KMS-11 (cell line): Measurements from ENCODE around the gene DRC7.

ENCODE experiments used
- H2AFZ ChIP-seq: fragments of 200-600 bp; sonication (generic); 2 replicates; pipeline ENCODE4 v1.6.1; 2016; ENCODE audit warnings: antibody characterized with exemption, mixed run types, low read depth
- H3K27ac ChIP-seq: fragments of 200-600 bp; sonication (generic); 2 replicates; pipeline ENCODE4 v1.6.1; 2016; ENCODE audit warnings: mild to moderate bottlenecking, mixed run types
- H3K27me3 ChIP-seq: fragments of 200-600 bp; sonication (generic); 2 replicates; pipeline ENCODE4 v1.6.1; 2017; ENCODE audit warnings: mild to moderate bottlenecking, low read depth, mixed run types, moderate library complexity; ENCODE audit not compliant: insufficient read depth
- H3K36me3 ChIP-seq: fragments of 200-600 bp; sonication (generic); 2 replicates; pipeline ENCODE4 v1.6.1; 2017; ENCODE audit warnings: mild to moderate bottlenecking, mixed run types; ENCODE audit not compliant: insufficient read depth
- H3K4me1 ChIP-seq: fragments of 200-600 bp; sonication (generic); 2 replicates; pipeline ENCODE4 v1.6.1; 2016; ENCODE audit warnings: mild to moderate bottlenecking, low read depth, mixed run types; ENCODE audit not compliant: poor library complexity, severe bottlenecking
- H3K4me2 ChIP-seq: fragments of 200-600 bp; sonication (generic); 2 replicates; pipeline ENCODE4 v1.7.0; 2016; ENCODE audit warnings: mild to moderate bottlenecking, mixed run types
- H3K4me3 ChIP-seq: fragments of 200-600 bp; sonication (generic); IDR thresholded peaks from 2 replicates; pipeline ENCODE4 v1.6.1; 2017; ENCODE audit warnings: low read depth, low read length, mixed read lengths; ENCODE audit not compliant: insufficient read depth
- H3K79me2 ChIP-seq: fragments of 200-600 bp; sonication (generic); 2 replicates; pipeline ENCODE4 v1.6.1; 2016; ENCODE audit warnings: low read depth, mixed run types; ENCODE audit not compliant: insufficient read depth
- H3K9ac ChIP-seq: fragments of 200-600 bp; sonication (generic); 2 replicates; pipeline ENCODE4 v1.6.1; 2016; ENCODE audit warnings: mild to moderate bottlenecking, mixed run types
- H4K20me1 ChIP-seq: fragments of 200-600 bp; sonication (generic); 2 replicates; pipeline ENCODE4 v1.6.1; 2016; ENCODE audit warnings: mild to moderate bottlenecking, mixed run types; ENCODE audit not compliant: insufficient read depth
- CTCF ChIP-seq: fragments of 200-600 bp; sonication (generic); conservative IDR thresholded peaks from 2 replicates; pipeline ENCODE4 v1.6.1; 2017; ENCODE audit warnings: low read depth, mild to moderate bottlenecking, antibody characterized with exemption, low read length, moderate library complexity, mixed read lengths

DRC7 gene

GRCh38 chr16:57753448-57754353 is 59.1 kb downstream of the DRC7 start:
- no peaks in the 10 kb centered on the region for H3K36me3 ChIP-seq
- H3K27ac ChIP-seq, result no peak overlapping the region
- H3K4me3 ChIP-seq, result no peak overlapping the region
- H3K79me2 ChIP-seq, result no peaks in the 10 kb centered on the region
- H3K4me1 ChIP-seq, result peaks cover 7% of the 10 kb centered on the region
- no peak for TF ChIP-seq CTCF
- H3K4me2 ChIP-seq, result no peak overlapping the region
- H4K20me1 ChIP-seq, result no peaks in the 10 kb centered on the region
- no peak overlapping the region for H2AFZ ChIP-seq
- no peak overlapping the region for H3K9ac ChIP-seq
- no peaks in the 10 kb centered on the region for H3K27me3 ChIP-seq

- Histone ChIP-seq H3K9ac (no peak overlapping the region), H2AFZ (no peak overlapping the region), H3K36me3 (no peaks in the 10 kb centered on the region), H3K27ac (no peak overlapping the region), H3K27me3 (no peaks in the 10 kb centered on the region), H4K20me1 (no peaks in the 10 kb centered on the region), H3K4me1 (peaks cover 7% of the 10 kb centered on the region), H3K4me3 (no peak overlapping the region), H3K4me2 (no peak overlapping the region), H3K79me2 (no peaks in the 10 kb centered on the region)
- TF ChIP-seq CTCF, result no peak
Observed at GRCh38 chr16:57754354-57755060, 59.9 kb downstream of the DRC7 start.

GRCh38 chr16:57755061-57755684 is 60.6 kb downstream of the DRC7 start:
- H3K36me3 ChIP-seq, result no peaks in the 10 kb centered on the region
- H4K20me1 ChIP-seq, result no peaks in the 10 kb centered on the region
- no peaks in the 10 kb centered on the region for H3K27me3 ChIP-seq
- no peak overlapping the region for H3K4me3 ChIP-seq
- no peak overlapping the region for H3K27ac ChIP-seq
- H3K4me2 ChIP-seq, result no peak overlapping the region
- H3K4me1 ChIP-seq, result peaks cover 7% of the 10 kb centered on the region
- H3K79me2 ChIP-seq, result no peaks in the 10 kb centered on the region
- H3K9ac ChIP-seq, result no peak overlapping the region
- no peak for TF ChIP-seq CTCF
- H2AFZ ChIP-seq, result no peak overlapping the region

- no peak for TF ChIP-seq CTCF
- Histone ChIP-seq H3K4me1 (peaks cover 7% of the 10 kb centered on the region), H3K79me2 (no peaks in the 10 kb centered on the region)
Observed at GRCh38 chr16:57755726-57756423, 61.3 kb downstream of the DRC7 start.

More at GRCh38 chr16:57755726-57756423, 61.3 kb downstream of the DRC7 start:
- no peak overlapping the region for H3K9ac ChIP-seq
- H3K36me3 ChIP-seq, result no peaks in the 10 kb centered on the region
- no peak overlapping the region for H3K4me2 ChIP-seq
- H3K4me3 ChIP-seq, result no peak overlapping the region
- no peaks in the 10 kb centered on the region for H3K27me3 ChIP-seq
- H2AFZ ChIP-seq, result no peak overlapping the region
- no peak overlapping the region for H3K27ac ChIP-seq
- H4K20me1 ChIP-seq, result no peaks in the 10 kb centered on the region
